Hepatocyte (in vitro differentiated cells): Measurements from ENCODE around the gene ZNF521.

Source experiments
- EZH2 ChIP-seq: fragments of 200-600 bp; sonication (generic); IDR thresholded peaks from 2 replicates; pipeline ENCODE4 v1.6.1; 2016; ENCODE audit warnings: antibody characterized with exemption, mild to moderate bottlenecking, borderline replicate concordance
- EZH2phosphoT487 ChIP-seq: fragments of 200-600 bp; sonication (generic); IDR thresholded peaks from one replicate; pipeline ENCODE4 v1.6.1; 2018; ENCODE audit warnings: antibody characterized with exemption, mild to moderate bottlenecking, low read depth, moderate library complexity; ENCODE audit not compliant: unreplicated experiment, severe bottlenecking
- TF ChIP-seq, protein P1 (sequence below): fragments of 200-600 bp; sonication (generic); IDR thresholded peaks from 2 replicates; pipeline ENCODE4 v1.5.1; 2016; ENCODE audit warnings: antibody characterized with exemption, mild to moderate bottlenecking; ENCODE audit not compliant: poor library complexity

DNA sequence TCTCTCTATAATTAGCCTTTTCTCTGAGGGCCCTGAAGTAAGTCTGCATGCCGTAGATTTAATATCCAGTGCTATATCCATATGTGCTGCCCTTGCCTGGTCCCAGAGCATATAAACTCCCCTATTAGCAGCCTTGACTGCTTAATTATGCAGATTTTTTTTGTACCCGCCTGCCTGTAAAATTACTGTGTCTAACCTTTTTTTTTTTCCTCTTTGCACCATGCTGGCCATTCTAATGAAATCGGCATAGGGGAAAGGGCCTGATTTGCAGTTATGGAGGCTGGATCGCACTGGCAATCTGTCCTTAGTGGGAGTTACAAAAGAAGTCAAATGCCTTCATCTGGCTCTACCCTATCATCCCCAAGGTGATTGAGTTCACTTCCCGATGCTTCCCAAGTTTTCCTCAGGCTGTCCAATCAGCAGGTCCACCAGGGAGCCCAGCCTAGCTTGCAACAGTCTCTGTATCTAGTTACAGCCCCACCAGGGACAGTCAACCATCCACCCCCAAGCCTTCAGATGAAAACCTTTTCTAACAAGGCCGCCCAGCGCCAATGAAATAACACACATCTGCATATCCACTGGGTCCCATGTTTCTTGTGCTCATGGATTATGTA is 239.0 kb downstream of the ZNF521 start:
- TF ChIP-seq, protein P1, sequence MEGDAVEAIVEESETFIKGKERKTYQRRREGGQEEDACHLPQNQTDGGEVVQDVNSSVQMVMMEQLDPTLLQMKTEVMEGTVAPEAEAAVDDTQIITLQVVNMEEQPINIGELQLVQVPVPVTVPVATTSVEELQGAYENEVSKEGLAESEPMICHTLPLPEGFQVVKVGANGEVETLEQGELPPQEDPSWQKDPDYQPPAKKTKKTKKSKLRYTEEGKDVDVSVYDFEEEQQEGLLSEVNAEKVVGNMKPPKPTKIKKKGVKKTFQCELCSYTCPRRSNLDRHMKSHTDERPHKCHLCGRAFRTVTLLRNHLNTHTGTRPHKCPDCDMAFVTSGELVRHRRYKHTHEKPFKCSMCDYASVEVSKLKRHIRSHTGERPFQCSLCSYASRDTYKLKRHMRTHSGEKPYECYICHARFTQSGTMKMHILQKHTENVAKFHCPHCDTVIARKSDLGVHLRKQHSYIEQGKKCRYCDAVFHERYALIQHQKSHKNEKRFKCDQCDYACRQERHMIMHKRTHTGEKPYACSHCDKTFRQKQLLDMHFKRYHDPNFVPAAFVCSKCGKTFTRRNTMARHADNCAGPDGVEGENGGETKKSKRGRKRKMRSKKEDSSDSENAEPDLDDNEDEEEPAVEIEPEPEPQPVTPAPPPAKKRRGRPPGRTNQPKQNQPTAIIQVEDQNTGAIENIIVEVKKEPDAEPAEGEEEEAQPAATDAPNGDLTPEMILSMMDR, result no peak
- no peak for TF ChIP-seq EZH2phosphoT487
- TF ChIP-seq EZH2, result no peak
